Measurements from ENCODE around the gene GADD45A.
"Not testable (repeated sequence)": the region's sequence is repeated elsewhere in the genome, so short reads cannot be mapped to it uniquely, and the experiment has no call there.

Gene GADD45A

GRCh38 chr1:67724928-67725560, 40.0 kb downstream of the GADD45A start:
- Histone ChIP-seq H3K4me1 (ENCODE audit: control insufficient read depth in 5 of 5, insufficient read depth in 5 of 5, low read length in 5 of 5) (peaks cover 0 to 33% (median 7%) of the 10 kb centered on the region in 5 donors), H3K9me3 (ENCODE audit: control insufficient read depth in 5 of 5, low read length in 5 of 5) (no peaks in the 10 kb centered on the region), H3K4me3 (ENCODE audit: low read depth in 1 of 5, low read length in 5 of 5) (no peak overlapping the region), H3K27ac (ENCODE audit: low read depth, low read length) (peak overlapping the region; percentile 18), H3K9ac (ENCODE audit: low read length in 5 of 5) (no peak overlapping the region), H3K27me3 (ENCODE audit: control insufficient read depth in 5 of 5, insufficient read depth in 4 of 5, low read length in 5 of 5) (no peaks in the 10 kb centered on the region), H3K36me3 (ENCODE audit: control insufficient read depth in 5 of 5, insufficient read depth in 5 of 5, low read length in 5 of 5) (peaks cover 0 to 5% (median 0%) of the 10 kb centered on the region in 5 donors)

GRCh38 chr1:67726224-67726623, 41.2 kb downstream of the GADD45A start:
- Histone ChIP-seq H3K4me3 (ENCODE audit: low read depth in 1 of 5, low read length in 5 of 5) (no peak overlapping the region), H3K4me1 (ENCODE audit: control insufficient read depth in 5 of 5, insufficient read depth in 5 of 5, low read length in 5 of 5) (peaks cover 0 to 31% (median 7%) of the 10 kb centered on the region in 5 donors), H3K36me3 (ENCODE audit: control insufficient read depth in 5 of 5, insufficient read depth in 5 of 5, low read length in 5 of 5) (peaks cover 0 to 5% (median 0%) of the 10 kb centered on the region in 5 donors), H3K27me3 (ENCODE audit: control insufficient read depth in 5 of 5, insufficient read depth in 4 of 5, low read length in 5 of 5) (no peaks in the 10 kb centered on the region), H3K27ac (ENCODE audit: low read depth, low read length) (no peak overlapping the region), H3K9ac (ENCODE audit: low read length in 5 of 5) (no peak overlapping the region), H3K9me3 (ENCODE audit: control insufficient read depth in 5 of 5, low read length in 5 of 5) (no peaks in the 10 kb centered on the region)

GRCh38 chr1:67729872-67730271, 44.9 kb downstream of the GADD45A start:
- Histone ChIP-seq H3K36me3 (ENCODE audit: control insufficient read depth in 5 of 5, insufficient read depth in 5 of 5, low read length in 5 of 5) (peaks cover 0 to 5% (median 0%) of the 10 kb centered on the region in 5 donors), H3K9ac (ENCODE audit: low read length in 5 of 5) (no peak overlapping the region), H3K4me3 (ENCODE audit: low read depth in 1 of 5, low read length in 5 of 5) (no peak overlapping the region), H3K27ac (ENCODE audit: low read depth, low read length) (no peak overlapping the region), H3K4me1 (ENCODE audit: control insufficient read depth in 5 of 5, insufficient read depth in 5 of 5, low read length in 5 of 5) (peaks cover 11 to 33% (median 23%) of the 10 kb centered on the region in 5 donors), H3K9me3 (ENCODE audit: control insufficient read depth in 5 of 5, low read length in 5 of 5) (no peaks in the 10 kb centered on the region), H3K27me3 (ENCODE audit: control insufficient read depth in 5 of 5, insufficient read depth in 4 of 5, low read length in 5 of 5) (no peaks in the 10 kb centered on the region)

GRCh38 chr1:67730312-67730711, 45.3 kb downstream of the GADD45A start:
- peaks cover 11 to 33% (median 25%) of the 10 kb centered on the region in 5 donors for H3K4me1 ChIP-seq (ENCODE audit: control insufficient read depth in 5 of 5, insufficient read depth in 5 of 5, low read length in 5 of 5)
- not testable (repeated sequence) for H3K9ac ChIP-seq (ENCODE audit: low read length in 5 of 5); H3K27ac ChIP-seq (ENCODE audit: low read depth, low read length); H3K36me3 ChIP-seq (ENCODE audit: control insufficient read depth in 5 of 5, insufficient read depth in 5 of 5, low read length in 5 of 5); H3K27me3 ChIP-seq (ENCODE audit: control insufficient read depth in 5 of 5, insufficient read depth in 4 of 5, low read length in 5 of 5); H3K4me3 ChIP-seq (ENCODE audit: low read depth in 1 of 5, low read length in 5 of 5); H3K9me3 ChIP-seq (ENCODE audit: control insufficient read depth in 5 of 5, low read length in 5 of 5)

- Histone ChIP-seq H3K9me3 (ENCODE audit: control insufficient read depth in 5 of 5, low read length in 5 of 5) (peaks cover 0 to 3% (median 0%) of the 10 kb centered on the region in 5 donors), H3K36me3 (ENCODE audit: control insufficient read depth in 5 of 5, insufficient read depth in 5 of 5, low read length in 5 of 5) (peaks cover 0 to 5% (median 0%) of the 10 kb centered on the region in 5 donors), H3K27me3 (ENCODE audit: control insufficient read depth in 5 of 5, insufficient read depth in 4 of 5, low read length in 5 of 5) (peaks cover 0 to 3% (median 0%) of the 10 kb centered on the region in 5 donors), H3K4me3 (ENCODE audit: low read depth in 1 of 5, low read length in 5 of 5) (no peak overlapping the region), H3K27ac (ENCODE audit: low read depth, low read length) (no peak overlapping the region), H3K9ac (ENCODE audit: low read length in 5 of 5) (no peak overlapping the region), H3K4me1 (ENCODE audit: control insufficient read depth in 5 of 5, insufficient read depth in 5 of 5, low read length in 5 of 5) (peaks cover 17 to 42% (median 35%) of the 10 kb centered on the region in 5 donors)
These were observed 46.3 kb downstream of the GADD45A start for GRCh38 chr1:67731322-67731721.

- Histone ChIP-seq H3K9ac (ENCODE audit: low read length in 5 of 5) (no peak overlapping the region), H3K9me3 (ENCODE audit: control insufficient read depth in 5 of 5, low read length in 5 of 5) (peaks cover 0 to 3% (median 0%) of the 10 kb centered on the region in 5 donors), H3K27ac (ENCODE audit: low read depth, low read length) (no peak overlapping the region), H3K27me3 (ENCODE audit: control insufficient read depth in 5 of 5, insufficient read depth in 4 of 5, low read length in 5 of 5) (peaks cover 0 to 3% (median 0%) of the 10 kb centered on the region in 5 donors), H3K36me3 (ENCODE audit: control insufficient read depth in 5 of 5, insufficient read depth in 5 of 5, low read length in 5 of 5) (no peaks in the 10 kb centered on the region), H3K4me3 (ENCODE audit: low read depth in 1 of 5, low read length in 5 of 5) (no peak overlapping the region), H3K4me1 (ENCODE audit: control insufficient read depth in 5 of 5, insufficient read depth in 5 of 5, low read length in 5 of 5) (peaks cover 19 to 48% (median 40%) of the 10 kb centered on the region in 5 donors)
These were observed 47.8 kb downstream of the GADD45A start for GRCh38 chr1:67732750-67733151.

GRCh38 chr1:67733681-67734322, 48.8 kb downstream of the GADD45A start:
- Histone ChIP-seq H3K9me3 (ENCODE audit: control insufficient read depth in 5 of 5, low read length in 5 of 5) (peaks cover 0 to 3% (median 0%) of the 10 kb centered on the region in 5 donors), H3K27ac (ENCODE audit: low read depth, low read length) (no peak overlapping the region), H3K9ac (ENCODE audit: low read length in 5 of 5) (no peak overlapping the region), H3K4me1 (ENCODE audit: control insufficient read depth in 5 of 5, insufficient read depth in 5 of 5, low read length in 5 of 5) (peaks cover 19 to 48% (median 40%) of the 10 kb centered on the region in 5 donors), H3K27me3 (ENCODE audit: control insufficient read depth in 5 of 5, insufficient read depth in 4 of 5, low read length in 5 of 5) (peaks cover 0 to 3% (median 0%) of the 10 kb centered on the region in 5 donors), H3K4me3 (ENCODE audit: low read depth in 1 of 5, low read length in 5 of 5) (no peak overlapping the region), H3K36me3 (ENCODE audit: control insufficient read depth in 5 of 5, insufficient read depth in 5 of 5, low read length in 5 of 5) (no peaks in the 10 kb centered on the region)

GRCh38 chr1:67734323-67734690, 49.3 kb downstream of the GADD45A start:
- Histone ChIP-seq H3K4me1 (ENCODE audit: control insufficient read depth in 5 of 5, insufficient read depth in 5 of 5, low read length in 5 of 5) (peaks cover 19 to 48% (median 40%) of the 10 kb centered on the region in 5 donors), H3K27me3 (ENCODE audit: control insufficient read depth in 5 of 5, insufficient read depth in 4 of 5, low read length in 5 of 5) (peaks cover 0 to 3% (median 0%) of the 10 kb centered on the region in 5 donors), H3K27ac (ENCODE audit: low read depth, low read length) (no peak overlapping the region), H3K9me3 (ENCODE audit: control insufficient read depth in 5 of 5, low read length in 5 of 5) (peaks cover 0 to 3% (median 0%) of the 10 kb centered on the region in 5 donors), H3K9ac (ENCODE audit: low read length in 5 of 5) (no peak overlapping the region), H3K4me3 (ENCODE audit: low read depth in 1 of 5, low read length in 5 of 5) (no peak overlapping the region), H3K36me3 (ENCODE audit: control insufficient read depth in 5 of 5, insufficient read depth in 5 of 5, low read length in 5 of 5) (no peaks in the 10 kb centered on the region)

- H3K27me3 ChIP-seq (ENCODE audit: control insufficient read depth in 5 of 5, insufficient read depth in 4 of 5, low read length in 5 of 5) = peaks cover 0 to 3% (median 0%) of the 10 kb centered on the region in 5 donors
- H3K9me3 ChIP-seq (ENCODE audit: control insufficient read depth in 5 of 5, low read length in 5 of 5) = peaks cover 0 to 3% (median 0%) of the 10 kb centered on the region in 5 donors
- no peaks in the 10 kb centered on the region for H3K36me3 ChIP-seq (ENCODE audit: control insufficient read depth in 5 of 5, insufficient read depth in 5 of 5, low read length in 5 of 5)
- H3K27ac ChIP-seq (ENCODE audit: low read depth, low read length) = peak overlapping the region; percentile 27
- H3K4me3 ChIP-seq (ENCODE audit: low read depth in 1 of 5, low read length in 5 of 5) = no peak overlapping the region
- H3K9ac ChIP-seq (ENCODE audit: low read length in 5 of 5) = no peak overlapping the region
- H3K4me1 ChIP-seq (ENCODE audit: control insufficient read depth in 5 of 5, insufficient read depth in 5 of 5, low read length in 5 of 5) = peaks cover 19 to 48% (median 40%) of the 10 kb centered on the region in 5 donors
These were observed 50.2 kb downstream of the GADD45A start for GRCh38 chr1:67735206-67735605.
